ENCODE results near the gene TULP4.
"Not testable (repeated sequence)": the region's sequence is repeated elsewhere in the genome, so short reads cannot be mapped to it uniquely, and the experiment has no call there.

Gene TULP4

GRCh38 chr6:158431036-158431435 is 118.8 kb downstream of the TULP4 start:
- no peak for DNase-seq

GRCh38 chr6:158431560-158431959 is 119.3 kb downstream of the TULP4 start:
- no peak for DNase-seq

- no peak for DNase-seq
Measured at GRCh38 chr6:158437571-158437970, 125.3 kb downstream of the TULP4 start.

- no peak for DNase-seq
Measured at GRCh38 chr6:158438226-158438625, 126.0 kb downstream of the TULP4 start.

GRCh38 chr6:158439255-158439654 is 127.0 kb downstream of the TULP4 start:
- no peak for DNase-seq

- DNase-seq, result no peak
Measured at GRCh38 chr6:158441716-158442215, 129.5 kb downstream of the TULP4 start.

GRCh38 chr6:158442306-158442705 is 130.0 kb downstream of the TULP4 start:
- no peak for DNase-seq

GRCh38 chr6:158445426-158446085 is 133.3 kb downstream of the TULP4 start:
- no peak for DNase-seq

GRCh38 chr6:158448856-158449255 is 136.6 kb downstream of the TULP4 start:
- no peak for DNase-seq

- no peak for DNase-seq
Measured at GRCh38 chr6:158452191-158452590, 139.9 kb downstream of the TULP4 start.

GRCh38 chr6:158457131-158457530 is 144.9 kb downstream of the TULP4 start:
- no peak for DNase-seq

GRCh38 chr6:158457616-158458278 is 145.5 kb downstream of the TULP4 start:
- DNase-seq, result no peak

- no peak for DNase-seq
Measured at GRCh38 chr6:158459726-158460125, 147.5 kb downstream of the TULP4 start.

- no peak for DNase-seq
Measured at GRCh38 chr6:158460602-158461169, 148.4 kb downstream of the TULP4 start.

- no peak for DNase-seq
Measured at GRCh38 chr6:158461954-158462353, 149.7 kb downstream of the TULP4 start.

- no peak for DNase-seq
Measured at GRCh38 chr6:158464483-158464882, 152.2 kb downstream of the TULP4 start.

GRCh38 chr6:158465257-158465656 is 153.0 kb downstream of the TULP4 start:
- no peak for DNase-seq

- DNase-seq, result no peak
Measured at GRCh38 chr6:158465747-158466146, 153.5 kb downstream of the TULP4 start.

- no peak for DNase-seq
Measured at GRCh38 chr6:158467923-158468322, 155.7 kb downstream of the TULP4 start.

- no peak for DNase-seq
Measured at GRCh38 chr6:158468666-158469065, 156.4 kb downstream of the TULP4 start.

GRCh38 chr6:158470023-158470422 is 157.8 kb downstream of the TULP4 start:
- not testable (repeated sequence) for DNase-seq

- DNase-seq, result no peak
Measured at GRCh38 chr6:158471339-158471738, 159.1 kb downstream of the TULP4 start.

- no peak for DNase-seq
Measured at GRCh38 chr6:158472447-158472846, 160.2 kb downstream of the TULP4 start.

- DNase-seq, result no peak
Measured at GRCh38 chr6:158474961-158475343, 162.7 kb downstream of the TULP4 start.

Data from stimulated activated CD4-positive, alpha-beta T cell treated with anti-CD3 and anti-CD28 coated beads, Interleukin-15, amount 100 ng/mL, for 24 hours (primary cell).